K562 (cell line): ENCODE results near the gene TMEM266. TPM values are rescaled to one million over a fixed set of nuclear protein-coding genes. Genes with fewer than 3 reads are reported as not detected.

Experiments used
- ATAC-seq: fragments of 200-7000 bp; cut with Tn5 transposase; 3 replicates; pipeline ENCODE4 v1.9.1; 2020; ENCODE audit warnings: moderate library complexity
- BruUV-seq: library from RNA; stranded (reverse); fragments of 400-500 nt; replicated peaks from 2 replicates; lab custom pipeline; 2021; lab: Mats Ljungman, UMichigan
- CTCF ChIA-PET: fragments of 300-600 bp; formaldehyde crosslinking; extraction: SDS; loops from one replicate; lab custom pipeline; 2021; ENCODE audit warnings: low intra/inter-chr PET ratio; lab: Yijun Ruan, JAX
- POLR2A ChIA-PET: fragments of 300-600, 350-650 bp; sonication (Branson Sonifier 250); formaldehyde crosslinking; extraction: SDS; loops from one replicate; lab custom pipeline; 2021; ENCODE audit warnings: antibody characterized with exemption, inconsistent platforms; lab: Yijun Ruan, JAX
- DNase-seq, 4 experiments: peaks; one replicate each; pipeline versions ENCODE4 v3.0.0 to v3.0.0-alpha.2; 2011 to 2018; ENCODE audit warnings: low spot score in 3 of 4, mixed read lengths in 3 of 4; ENCODE audit errors: extremely low read depth in 1 of 4
- FAIRE-seq: peaks from 2 replicates; lab custom pipeline; 2011; peaks lifted over from hg19 to GRCh38; lab: Jason Lieb, UNC
- H2AFZ ChIP-seq: 2 replicates; pipeline ENCODE4 v1.6.0; 2011; ENCODE audit warnings: low read depth, low read length, control low read depth, inconsistent platforms
- H3K27ac ChIP-seq: fragments of 200-600 bp; 3 replicates; pipeline ENCODE4 v1.8.0; 2011; ENCODE audit warnings: low read depth, mild to moderate bottlenecking, control low read depth, inconsistent platforms, low read length, moderate library complexity, mixed read lengths; ENCODE audit errors: extremely low read depth
- H3K27me3 ChIP-seq, 2 experiments: fragments of 300-600 bp in 1 of 2; 2 replicates in 1 of 2; 3 replicates in 1 of 2; pipeline versions ENCODE4 v1.6.0 to v1.8.0; 2011; ENCODE audit warnings: inconsistent platforms in 2 of 2, low read length in 2 of 2, mild to moderate bottlenecking in 1 of 2, mixed read lengths in 1 of 2, moderate library complexity in 1 of 2; ENCODE audit not compliant: control insufficient read depth in 2 of 2, insufficient read depth in 2 of 2
- H3K36me3 ChIP-seq: fragments of 300-600 bp; 3 replicates; pipeline ENCODE4 v1.8.0; 2011; ENCODE audit warnings: mild to moderate bottlenecking, low read length, inconsistent platforms; ENCODE audit not compliant: control insufficient read depth, insufficient read depth
- H3K4me1 ChIP-seq, 2 experiments: fragments of 200-600 bp in 1 of 2; replicated peaks in 1 of 2; 2 replicates in 1 of 2; 3 replicates in 1 of 2; pipeline versions ENCODE4 v1.5.1 to v1.8.0; 2011; ENCODE audit warnings: inconsistent platforms in 2 of 2, low read length in 2 of 2, mild to moderate bottlenecking in 1 of 2, mixed read lengths in 1 of 2, moderate library complexity in 1 of 2; ENCODE audit not compliant: control insufficient read depth in 2 of 2, insufficient read depth in 2 of 2
- H3K4me2 ChIP-seq: 2 replicates; pipeline ENCODE4 v1.6.1; 2011; ENCODE audit warnings: low read length, control low read depth, inconsistent platforms, mixed read lengths; ENCODE audit not compliant: insufficient read depth
- H3K4me3 ChIP-seq: fragments of 200-600 bp; sonication (generic), shearing (Covaris generic); 2 replicates; pipeline ENCODE4 v1.5.1; 2016; ENCODE audit warnings: control low read depth, inconsistent platforms
- H3K79me2 ChIP-seq: fragments of 200-600 bp; 3 replicates; pipeline ENCODE4 v1.8.0; 2011; ENCODE audit warnings: low read length, inconsistent platforms; ENCODE audit not compliant: control insufficient read depth, insufficient read depth
- H3K9ac ChIP-seq, 2 experiments: 2 replicates each; pipeline versions ENCODE4 v1.6.0 to v1.6.1; 2011; ENCODE audit warnings: low read depth in 2 of 2, low read length in 2 of 2, control low read depth in 1 of 2, inconsistent platforms in 1 of 2, mild to moderate bottlenecking in 1 of 2, mixed read lengths in 1 of 2; ENCODE audit not compliant: insufficient read depth in 1 of 2
- H3K9me1 ChIP-seq: one replicate; pipeline ENCODE4 v1.6.0; 2011; ENCODE audit warnings: inconsistent platforms, mild to moderate bottlenecking, low read length, moderate library complexity; ENCODE audit not compliant: control insufficient read depth, insufficient read depth
- H3K9me3 ChIP-seq: replicated peaks from 2 replicates; pipeline ENCODE4 v1.5.1; 2011; ENCODE audit warnings: low read depth, low read length, inconsistent platforms; ENCODE audit not compliant: control insufficient read depth, insufficient read depth
- H4K20me1 ChIP-seq: replicated peaks from 2 replicates; pipeline ENCODE4 v1.6.1; 2011; ENCODE audit warnings: low read length, inconsistent platforms, mixed read lengths; ENCODE audit not compliant: control insufficient read depth, insufficient read depth
- BACH1 ChIP-seq: fragments of 200-800 bp; sonication (Bioruptor generic); IDR thresholded peaks from 2 replicates; pipeline ENCODE4 v1.6.1; 2016; ENCODE audit warnings: missing genetic modification characterization, missing compliant biosample characterization
- HEY1 ChIP-seq: fragments of 250-450 bp; sonication (Bioruptor Pico); IDR thresholded peaks from 2 replicates; pipeline ENCODE4 v1.5.0; 2020; ENCODE audit warnings: mild to moderate bottlenecking, moderate library complexity, borderline replicate concordance
- MAFK ChIP-seq: IDR thresholded peaks from 2 replicates; pipeline ENCODE4 v1.6.1; 2011; ENCODE audit warnings: low read length, improper control_type of control experiment
- NCOA6 ChIP-seq: fragments of 450-650 bp; IDR thresholded peaks from 2 replicates; pipeline ENCODE4 v1.6.1; 2017; ENCODE audit warnings: mild to moderate bottlenecking
- NFE2 ChIP-seq: IDR thresholded peaks from 2 replicates; pipeline ENCODE4 v1.6.1; 2014; ENCODE audit warnings: antibody characterized with exemption, low read depth
- NFYB ChIP-seq: IDR thresholded peaks from 2 replicates; pipeline ENCODE4 v1.6.1; 2011; ENCODE audit warnings: mild to moderate bottlenecking, moderate library complexity; ENCODE audit not compliant: insufficient read length; ENCODE audit errors: extremely low read depth
- RBFOX2 ChIP-seq: fragments of 200-400 bp; formaldehyde crosslinking; IDR thresholded peaks from 2 replicates; pipeline ENCODE4 v1.6.1; 2017; ENCODE audit warnings: low read depth, mild to moderate bottlenecking, low read length, moderate library complexity
- RBM34 ChIP-seq: fragments of 200-400 bp; formaldehyde crosslinking; IDR thresholded peaks from 2 replicates; pipeline ENCODE4 v1.6.1; 2018; ENCODE audit warnings: low read length, borderline replicate concordance; ENCODE audit not compliant: insufficient read depth
- SLC30A9 ChIP-seq: fragments of 250-450 bp; sonication (Bioruptor Pico); IDR thresholded peaks from 2 replicates; pipeline ENCODE4 v1.8.0; 2022; ENCODE audit warnings: mild to moderate bottlenecking, moderate library complexity
- TBP ChIP-seq: optimal IDR thresholded peaks from 2 replicates; pipeline ENCODE3; 2011; ENCODE audit warnings: low read depth, low read length, improper control_type of control experiment
- ZNF764 ChIP-seq: fragments of 250-450 bp; sonication (Bioruptor Pico); IDR thresholded peaks from 2 replicates; pipeline ENCODE4 v1.4.0; 2020; ENCODE audit warnings: low read depth, mild to moderate bottlenecking, moderate library complexity
- WGBS: fragments of 100-300 bp; shearing (Covaris generic); methylation state at CpG from one replicate; pipeline ENCODE4 v1.1.6; 2016; ENCODE audit warnings: low coverage, mixed read lengths; ENCODE audit not compliant: insufficient coverage; ENCODE audit errors: missing lambda C conversion rate; 5-methylcytosine and 5-hydroxymethylcytosine counted together
- in situ Hi-C: fragments of 300-500 bp; cut with MboI; formaldehyde crosslinking; loops from 4 replicates; pipeline ENCODE4 v1.15.0; 2018; ENCODE audit warnings: inconsistent platforms, mixed read lengths
- intact Hi-C: fragments of 100-400 bp; cut with micrococcal nuclease; formaldehyde crosslinking; loops from 2 replicates; pipeline ENCODE4 v1.14.2; 2022
- polyA plus RNA-seq, 8 experiments: library from polyadenylated mRNA; depleted of rRNA in 4 of 8; stranded (reverse) in 5 of 8; unstranded in 3 of 8; fragments of >200 nt; fragmentation: Nextera tagmentation in 2 of 8; fragmentation: Illumina TruSeq in 1 of 8; extraction: Ambion mirVana in 2 of 8; extraction: Trizol in 1 of 8; gene quantifications; 2 replicates each; pipeline versions ENCODE4 v1.2.1 to v1.2.3, GENCODE V29; 2011 to 2014; ENCODE audit warnings: inconsistent platforms in 1 of 8, missing spikeins in 1 of 8
- total RNA-seq, 7 experiments: library from RNA; depleted of rRNA in 6 of 7; stranded (reverse); fragments of >200 nt in 6 of 7; fragmentation: Illumina TruSeq in 2 of 7; extraction: Trizol in 2 of 7; gene quantifications; 2 replicates each; pipeline versions ENCODE4 v1.2.1 to v1.2.3, GENCODE V29; 2011 to 2021; ENCODE audit warnings: low replicate concordance in 1 of 7
- TF ChIP-seq, protein P1 (sequence below): fragments of 450-650 bp; IDR thresholded peaks from 2 replicates; pipeline ENCODE4 v1.6.1; 2016; ENCODE audit warnings: borderline replicate concordance
- TF ChIP-seq, protein P2 (sequence below): fragments of 250-450 bp; sonication (Bioruptor Pico); IDR thresholded peaks from 2 replicates; pipeline ENCODE4 v1.8.0; 2022; ENCODE audit warnings: moderate library complexity, mild to moderate bottlenecking, inconsistent platforms
- TF ChIP-seq, protein P3 (sequence below), 2 experiments: fragments of 450-650 bp in 1 of 2; sonication (generic) in 1 of 2; formaldehyde crosslinking; conservative IDR thresholded peaks; 2 replicates each; pipeline versions ENCODE4 v1.4.0 to v1.8.1; 2020 to 2022; ENCODE audit warnings: mild to moderate bottlenecking in 1 of 2, missing genetic modification reagents in 1 of 2
- TF ChIP-seq, protein P4 (sequence below): fragments of 450-650 bp; IDR thresholded peaks from 2 replicates; pipeline ENCODE4 v1.6.1; 2017; ENCODE audit warnings: mild to moderate bottlenecking, moderate library complexity

The TMEM266 gene
- total and polyA plus RNA-seq, 9 of the 15 experiments (the other 6 are each of a cell fraction or from before 2014, with no cell fraction given) = not detected

DNA sequence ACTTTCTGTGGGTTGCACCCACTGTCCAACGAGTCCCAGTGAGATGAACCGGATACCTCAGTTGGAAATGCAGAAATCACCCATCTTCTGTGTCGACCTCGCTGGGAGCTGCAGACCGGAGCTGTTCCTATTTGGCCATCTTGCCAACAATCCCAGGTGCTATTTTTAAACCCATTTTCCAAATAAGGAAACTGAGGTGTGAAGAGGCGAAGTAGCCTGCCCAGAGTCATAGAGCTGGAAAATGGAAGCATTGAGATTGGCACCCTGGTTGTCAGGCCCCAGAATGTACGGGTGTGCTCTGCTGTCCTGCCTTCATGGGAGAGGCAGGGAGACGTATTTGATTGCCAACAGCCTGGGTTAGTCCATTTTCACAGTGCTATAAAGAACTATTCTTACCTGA is 39.6 kb downstream of the TMEM266 start:
- no peak for ATAC-seq
- intact Hi-C loops (no loop called here), in situ Hi-C loops (no loop called here)
- no peaks in the 10 kb centered on the region for H4K20me1 ChIP-seq
- H3K36me3 ChIP-seq = no peaks in the 10 kb centered on the region
- H3K4me2 ChIP-seq = no peak overlapping the region
- no peak overlapping the region for H3K9ac ChIP-seq
- H3K27me3 ChIP-seq = peaks cover 8 to 34% of the 10 kb centered on the region in 2 experiments; a peak in 4 of 5 replicates
- no TSS peak for BruUV-seq
- no peak for DNase-seq
- FAIRE-seq = no peak
- no peaks in the 10 kb centered on the region for H3K79me2 ChIP-seq
- H3K4me3 ChIP-seq = no peak overlapping the region
- ChIA-PET POLR2A (interaction anchor here (0.6 kb wide), 1 partner anchor 751 kb away, joined by 4 read pairs; no protein-coding TSS in a partner anchor), CTCF (no interaction called here)
- H3K4me1 ChIP-seq = no peaks in the 10 kb centered on the region
- H3K27ac ChIP-seq = no peak overlapping the region
- no peaks in the 10 kb centered on the region for H3K9me3 ChIP-seq
- 0% methylated on average over 8 of the region's 8 CpGs for WGBS
- TF ChIP-seq RBFOX2 = no peak
- no peak for TF ChIP-seq SLC30A9 (CRISPR knock-in tag)
- no peak for TF ChIP-seq MAFK
- no peak for TF ChIP-seq ZNF764 (CRISPR knock-in tag)
- no peak for TF ChIP-seq RBM34
- TF ChIP-seq TBP = no peak
- TF ChIP-seq NCOA6 = no peak
- no peak for TF ChIP-seq HEY1 (CRISPR knock-in tag)
- TF ChIP-seq, protein P1, sequence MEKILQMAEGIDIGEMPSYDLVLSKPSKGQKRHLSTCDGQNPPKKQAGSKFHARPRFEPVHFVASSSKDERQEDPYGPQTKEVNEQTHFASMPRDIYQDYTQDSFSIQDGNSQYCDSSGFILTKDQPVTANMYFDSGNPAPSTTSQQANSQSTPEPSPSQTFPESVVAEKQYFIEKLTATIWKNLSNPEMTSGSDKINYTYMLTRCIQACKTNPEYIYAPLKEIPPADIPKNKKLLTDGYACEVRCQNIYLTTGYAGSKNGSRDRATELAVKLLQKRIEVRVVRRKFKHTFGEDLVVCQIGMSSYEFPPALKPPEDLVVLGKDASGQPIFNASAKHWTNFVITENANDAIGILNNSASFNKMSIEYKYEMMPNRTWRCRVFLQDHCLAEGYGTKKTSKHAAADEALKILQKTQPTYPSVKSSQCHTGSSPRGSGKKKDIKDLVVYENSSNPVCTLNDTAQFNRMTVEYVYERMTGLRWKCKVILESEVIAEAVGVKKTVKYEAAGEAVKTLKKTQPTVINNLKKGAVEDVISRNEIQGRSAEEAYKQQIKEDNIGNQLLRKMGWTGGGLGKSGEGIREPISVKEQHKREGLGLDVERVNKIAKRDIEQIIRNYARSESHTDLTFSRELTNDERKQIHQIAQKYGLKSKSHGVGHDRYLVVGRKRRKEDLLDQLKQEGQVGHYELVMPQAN = no peak
- TF ChIP-seq BACH1 = no peak
- TF ChIP-seq NFYB = no peak
- TF ChIP-seq, protein P2, sequence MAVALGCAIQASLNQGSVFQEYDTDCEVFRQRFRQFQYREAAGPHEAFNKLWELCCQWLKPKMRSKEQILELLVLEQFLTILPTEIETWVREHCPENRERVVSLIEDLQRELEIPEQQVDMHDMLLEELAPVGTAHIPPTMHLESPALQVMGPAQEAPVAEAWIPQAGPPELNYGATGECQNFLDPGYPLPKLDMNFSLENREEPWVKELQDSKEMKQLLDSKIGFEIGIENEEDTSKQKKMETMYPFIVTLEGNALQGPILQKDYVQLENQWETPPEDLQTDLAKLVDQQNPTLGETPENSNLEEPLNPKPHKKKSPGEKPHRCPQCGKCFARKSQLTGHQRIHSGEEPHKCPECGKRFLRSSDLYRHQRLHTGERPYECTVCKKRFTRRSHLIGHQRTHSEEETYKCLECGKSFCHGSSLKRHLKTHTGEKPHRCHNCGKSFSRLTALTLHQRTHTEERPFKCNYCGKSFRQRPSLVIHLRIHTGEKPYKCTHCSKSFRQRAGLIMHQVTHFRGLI (CRISPR knock-in tag) = no peak
- TF ChIP-seq NFE2 = no peak
- TF ChIP-seq, protein P3, sequence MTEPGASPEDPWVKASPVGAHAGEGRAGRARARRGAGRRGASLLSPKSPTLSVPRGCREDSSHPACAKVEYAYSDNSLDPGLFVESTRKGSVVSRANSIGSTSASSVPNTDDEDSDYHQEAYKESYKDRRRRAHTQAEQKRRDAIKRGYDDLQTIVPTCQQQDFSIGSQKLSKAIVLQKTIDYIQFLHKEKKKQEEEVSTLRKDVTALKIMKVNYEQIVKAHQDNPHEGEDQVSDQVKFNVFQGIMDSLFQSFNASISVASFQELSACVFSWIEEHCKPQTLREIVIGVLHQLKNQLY (CRISPR knock-in tag; conservative IDR thresholded peaks at IDR 0.05) = no peak
- TF ChIP-seq, protein P4, sequence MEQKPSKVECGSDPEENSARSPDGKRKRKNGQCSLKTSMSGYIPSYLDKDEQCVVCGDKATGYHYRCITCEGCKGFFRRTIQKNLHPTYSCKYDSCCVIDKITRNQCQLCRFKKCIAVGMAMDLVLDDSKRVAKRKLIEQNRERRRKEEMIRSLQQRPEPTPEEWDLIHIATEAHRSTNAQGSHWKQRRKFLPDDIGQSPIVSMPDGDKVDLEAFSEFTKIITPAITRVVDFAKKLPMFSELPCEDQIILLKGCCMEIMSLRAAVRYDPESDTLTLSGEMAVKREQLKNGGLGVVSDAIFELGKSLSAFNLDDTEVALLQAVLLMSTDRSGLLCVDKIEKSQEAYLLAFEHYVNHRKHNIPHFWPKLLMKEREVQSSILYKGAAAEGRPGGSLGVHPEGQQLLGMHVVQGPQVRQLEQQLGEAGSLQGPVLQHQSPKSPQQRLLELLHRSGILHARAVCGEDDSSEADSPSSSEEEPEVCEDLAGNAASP = no peak
- H2AFZ ChIP-seq = no peak overlapping the region
- no peaks in the 10 kb centered on the region for H3K9me1 ChIP-seq
